GM18868 (cell line): ENCODE measurements around the gene ZNF664.

Experiments
- ATAC-seq: cut with Tn5 transposase; IDR thresholded peaks from one replicate; pipeline ENCODE4 v1.9.1; 2021; ENCODE audit warnings: mild to moderate bottlenecking, moderate library complexity; ENCODE audit not compliant: unreplicated experiment

Gene ZNF664

DNA sequence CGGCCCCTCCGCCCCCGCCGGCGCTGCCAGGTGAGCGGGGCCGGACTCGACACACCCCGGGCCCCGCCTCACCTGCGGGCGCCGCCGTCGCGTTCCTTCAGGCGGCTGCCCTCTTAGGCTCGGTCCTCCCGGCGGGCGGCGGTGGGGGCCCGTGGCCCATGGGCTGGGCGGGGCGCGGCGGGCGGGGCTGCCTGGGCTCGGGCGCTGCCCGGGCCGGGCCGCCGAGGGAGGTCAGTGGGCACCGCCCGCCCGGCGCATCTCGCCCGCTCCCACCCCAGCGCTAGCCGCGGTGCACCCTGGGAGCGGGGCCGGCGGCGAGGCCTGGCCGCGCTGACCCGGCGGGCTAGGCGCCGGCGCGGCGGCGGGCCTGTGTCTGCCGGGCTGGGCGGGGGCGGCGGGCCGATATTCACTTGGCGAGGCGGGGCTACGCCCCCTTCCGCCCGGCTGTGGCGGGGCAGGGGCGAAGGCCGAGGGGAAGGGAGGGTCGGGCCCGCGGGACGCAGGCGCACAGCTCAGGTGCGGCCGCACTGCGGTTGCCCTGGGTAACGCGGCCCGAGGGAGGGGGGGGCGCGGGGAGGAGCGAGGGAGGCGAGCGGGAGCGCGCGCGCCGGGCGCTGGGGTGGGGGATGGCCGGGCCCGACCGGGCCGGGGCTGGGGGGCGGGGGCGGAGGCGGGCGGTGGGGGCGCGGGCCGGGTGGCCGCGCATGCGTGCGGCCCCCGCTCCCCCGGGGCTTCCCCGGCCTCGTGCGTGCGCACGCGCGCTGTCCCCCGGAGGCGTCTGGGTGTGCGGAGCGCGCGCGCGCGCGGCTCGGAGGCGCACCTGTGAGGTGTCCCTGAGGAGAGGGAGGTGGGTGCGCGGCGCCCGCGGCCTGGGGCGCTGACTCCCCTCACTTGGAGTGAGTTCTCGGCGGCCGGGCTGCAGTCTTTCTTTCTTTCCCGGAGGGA lies at the start of gene ZNF664, which contains the start of gene CCDC92:
TSS of gene ZNF664 (plus strand) at position 759 of the 945 bp plus-strand sequence. CDS start 38,930 bp downstream, outside the sequence.
TSS of gene CCDC92 (minus strand) at position 375 of the 945 bp plus-strand sequence. CDS start 28,526 bp downstream, outside the sequence.
- ATAC-seq = peak; percentile 85

DNA sequence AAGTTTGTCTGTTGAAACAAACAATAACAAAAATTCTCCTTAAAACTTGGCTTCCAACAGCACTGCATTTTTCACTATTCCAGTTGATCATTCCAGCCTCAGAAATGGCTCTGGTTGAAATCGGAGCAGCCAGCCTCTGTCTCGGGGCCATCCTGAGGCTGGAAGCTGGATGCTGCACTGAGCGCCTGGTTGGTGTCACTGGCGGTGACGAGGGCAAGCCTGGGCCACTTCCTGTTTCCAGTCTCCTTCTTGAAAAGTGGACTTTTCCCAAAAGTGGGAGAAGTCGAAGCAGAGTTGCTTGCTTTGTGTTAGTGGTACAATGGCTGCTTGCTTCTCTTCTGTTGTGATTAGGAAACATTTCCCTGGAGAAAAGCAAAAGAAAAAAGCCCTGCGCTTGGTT lies 49.1 kb upstream of the ZNF664 start:
- ATAC-seq = no peak

DNA sequence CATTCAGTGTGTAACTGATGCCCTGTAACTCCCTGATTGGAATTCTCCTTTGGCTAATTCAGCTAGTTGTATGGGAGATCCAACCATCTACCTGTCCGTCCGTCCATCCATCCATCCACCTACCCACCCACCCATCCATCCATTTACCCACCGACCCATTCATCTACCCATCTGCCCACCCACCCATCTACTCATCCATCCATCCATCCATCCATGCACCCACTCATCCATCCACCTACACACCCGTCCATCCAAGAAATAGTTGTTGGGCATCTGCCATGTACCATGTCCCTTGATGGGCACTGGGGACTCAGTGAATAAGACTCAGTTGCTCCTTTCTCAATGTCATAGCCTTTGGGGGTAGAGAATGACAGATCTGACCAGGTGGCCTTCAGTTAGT lies 48.5 kb upstream of the ZNF664 start:
- ATAC-seq = no peak

DNA sequence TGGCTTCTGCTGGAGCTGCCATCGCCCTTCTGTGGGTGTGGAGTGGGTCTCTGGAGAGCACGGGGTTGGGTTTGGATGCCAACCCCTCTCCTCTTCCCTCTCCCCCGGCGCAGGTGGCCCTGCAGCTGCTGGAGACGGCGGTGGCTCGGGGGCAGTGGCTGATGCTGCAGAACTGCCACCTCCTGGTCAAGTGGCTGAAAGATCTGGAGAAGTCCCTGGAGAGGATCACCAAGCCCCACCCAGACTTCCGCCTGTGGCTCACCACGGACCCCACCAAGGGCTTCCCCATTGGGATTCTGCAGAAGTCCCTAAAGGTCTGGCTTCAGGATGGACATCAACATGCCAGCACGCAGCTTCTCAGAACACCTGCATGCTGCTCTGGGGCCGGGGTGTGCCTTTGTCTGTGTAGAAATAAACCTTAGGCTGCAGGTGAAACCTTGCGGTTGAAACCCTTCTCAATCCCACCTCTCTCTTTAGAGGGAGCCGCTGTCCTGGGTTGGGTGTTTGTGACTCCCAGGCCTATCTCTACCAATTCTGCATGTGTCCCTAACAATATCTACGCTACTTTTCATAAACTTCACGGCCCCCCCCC lies 44.6 kb upstream of the ZNF664 start:
- ATAC-seq = no peak

DNA sequence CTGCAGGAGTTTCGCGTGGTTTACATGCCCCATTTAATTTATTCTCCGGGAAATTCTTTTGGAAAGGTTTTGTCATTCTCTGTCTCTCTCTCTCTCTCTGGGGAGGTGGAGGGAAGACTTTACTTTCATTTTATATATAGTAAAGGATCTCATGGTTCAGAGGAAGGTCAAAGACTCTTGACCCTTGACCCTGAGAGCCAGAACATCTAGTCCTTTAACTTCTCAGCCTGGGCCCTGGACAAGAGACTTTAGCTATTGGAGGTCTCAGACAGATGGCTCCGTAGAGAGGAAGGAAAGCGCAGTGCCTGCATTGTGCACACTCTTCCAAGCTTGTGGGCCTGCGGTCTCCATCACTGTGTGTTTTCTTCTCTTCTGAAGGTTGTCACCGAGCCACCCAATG lies 44.1 kb upstream of the ZNF664 start:
- ATAC-seq = no peak

DNA sequence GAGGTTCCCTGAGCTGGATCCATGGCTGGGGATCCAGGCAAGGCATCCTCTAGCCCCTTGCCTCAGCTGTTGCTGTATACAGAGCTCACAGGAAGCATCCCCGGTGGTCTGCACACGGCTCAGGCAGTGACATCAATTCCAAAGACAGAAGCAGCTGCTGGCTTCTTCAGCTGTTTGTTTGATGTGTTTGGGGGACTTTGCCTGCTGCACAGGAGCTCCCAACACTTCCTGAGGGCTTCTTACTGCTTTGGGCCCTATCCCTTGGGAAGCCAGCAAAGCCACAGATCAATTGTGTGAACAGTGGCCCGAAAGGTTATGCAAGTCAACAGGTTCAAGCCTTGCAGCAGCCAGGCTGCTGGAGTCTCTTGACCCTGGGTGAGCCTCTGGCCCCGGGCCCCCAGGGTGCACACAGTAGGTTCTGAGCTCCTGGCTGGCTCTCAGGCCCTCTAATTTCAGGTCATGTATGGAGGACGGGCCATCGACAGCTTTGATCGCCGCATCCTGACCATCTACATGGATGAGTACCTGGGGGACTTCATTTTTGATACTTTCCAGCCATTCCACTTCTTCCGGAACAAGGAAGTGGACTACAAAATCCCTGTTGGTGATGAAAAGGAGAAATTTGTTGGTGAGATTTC lies 43.0 kb upstream of the ZNF664 start:
- ATAC-seq = no peak

DNA sequence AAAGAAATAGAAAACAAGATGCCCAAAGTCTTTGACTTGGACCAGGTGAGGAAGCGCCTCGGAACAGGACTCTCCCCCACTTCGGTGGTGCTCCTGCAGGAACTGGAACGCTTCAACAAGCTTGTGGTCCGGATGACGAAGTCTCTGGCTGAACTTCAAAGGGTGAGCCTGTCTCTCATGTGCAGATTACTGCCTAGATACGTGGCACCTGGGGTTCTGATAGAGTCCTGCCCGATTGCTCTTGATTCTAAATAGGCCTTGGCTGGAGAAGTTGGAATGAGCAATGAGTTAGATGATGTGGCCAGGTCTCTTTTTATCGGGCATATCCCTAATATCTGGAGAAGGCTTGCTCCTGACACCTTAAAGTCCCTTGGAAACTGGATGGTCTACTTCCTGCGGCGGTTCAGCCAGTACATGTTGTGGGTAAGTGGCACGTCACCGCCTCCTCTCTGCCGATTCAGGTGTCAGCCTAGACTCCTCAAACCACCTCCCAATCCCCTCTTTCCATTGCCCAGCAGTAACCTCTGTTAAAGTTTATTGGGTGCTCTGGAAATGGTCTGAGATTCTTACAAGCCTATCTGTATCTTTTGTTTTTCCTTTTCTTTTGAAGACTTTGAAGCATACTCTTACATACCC lies 41.2 kb upstream of the ZNF664 start:
- ATAC-seq = no peak

DNA sequence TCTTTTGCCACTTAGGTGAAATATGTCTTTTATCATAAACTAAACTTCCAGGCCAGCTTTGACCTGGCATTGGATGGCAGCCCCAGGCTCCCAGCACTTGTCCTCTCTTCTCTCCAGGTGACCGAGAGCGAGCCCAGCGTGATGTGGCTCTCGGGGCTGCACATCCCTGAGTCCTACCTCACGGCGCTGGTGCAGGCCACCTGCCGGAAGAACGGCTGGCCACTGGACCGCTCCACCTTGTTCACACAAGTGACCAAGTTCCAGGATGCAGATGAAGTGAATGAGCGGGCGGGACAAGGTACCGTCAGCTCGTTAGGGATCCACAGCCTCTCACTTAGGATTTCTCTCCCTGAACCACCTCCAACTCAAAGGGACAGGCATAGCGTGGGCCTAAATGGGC lies 39.8 kb upstream of the ZNF664 start:
- ATAC-seq = no peak

DNA sequence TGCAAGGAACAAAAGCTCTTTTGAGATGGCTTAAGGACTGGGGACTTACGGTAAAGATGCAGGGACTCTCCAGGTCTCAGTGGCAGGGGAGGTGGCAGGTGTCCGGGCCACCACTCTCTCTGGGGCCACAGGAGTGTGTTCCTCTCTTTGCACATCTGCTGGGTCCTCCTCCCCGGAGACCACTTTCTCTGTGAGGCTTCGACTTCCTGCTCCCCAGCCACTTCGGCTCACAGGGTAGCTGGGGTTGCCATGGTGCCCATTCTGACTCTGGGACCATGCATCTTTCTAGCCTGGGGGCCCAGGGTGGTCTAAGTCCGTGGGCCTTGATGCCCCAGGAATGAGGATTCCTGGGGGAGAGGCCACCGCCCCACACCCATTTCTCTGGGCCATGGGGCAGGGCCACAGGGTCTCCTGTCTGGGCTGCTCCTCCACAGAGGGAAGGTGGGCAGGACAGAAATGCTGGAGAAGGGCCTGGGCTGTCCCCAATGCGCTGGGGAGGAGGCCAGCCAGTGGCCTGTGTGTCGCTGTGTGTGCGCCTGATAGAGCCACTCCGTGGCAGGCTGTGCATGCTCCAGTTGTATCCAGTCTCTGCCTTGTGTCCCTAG lies 38.9 kb upstream of the ZNF664 start:
- no peak for ATAC-seq

DNA sequence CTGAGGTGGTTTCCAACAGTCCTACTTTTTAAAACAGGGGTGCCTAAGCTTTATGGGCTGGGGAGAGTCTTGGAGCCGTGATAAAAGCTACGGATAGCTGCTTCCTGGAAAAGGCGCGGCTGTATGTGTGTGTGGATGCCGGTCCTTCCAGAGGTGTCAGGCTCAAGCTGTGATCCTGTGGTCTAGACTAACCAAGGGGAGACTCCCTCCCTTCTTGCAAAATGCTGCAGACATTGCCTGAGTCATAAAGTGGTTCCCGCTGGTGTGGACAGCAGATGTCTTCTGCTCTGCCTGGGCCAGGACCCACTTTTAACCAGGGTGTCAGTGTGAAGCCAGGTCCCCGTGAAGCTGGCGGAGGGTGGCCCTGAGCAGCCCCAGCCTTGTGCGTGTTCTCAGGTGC lies 38.2 kb upstream of the ZNF664 start:
- ATAC-seq = no peak

DNA sequence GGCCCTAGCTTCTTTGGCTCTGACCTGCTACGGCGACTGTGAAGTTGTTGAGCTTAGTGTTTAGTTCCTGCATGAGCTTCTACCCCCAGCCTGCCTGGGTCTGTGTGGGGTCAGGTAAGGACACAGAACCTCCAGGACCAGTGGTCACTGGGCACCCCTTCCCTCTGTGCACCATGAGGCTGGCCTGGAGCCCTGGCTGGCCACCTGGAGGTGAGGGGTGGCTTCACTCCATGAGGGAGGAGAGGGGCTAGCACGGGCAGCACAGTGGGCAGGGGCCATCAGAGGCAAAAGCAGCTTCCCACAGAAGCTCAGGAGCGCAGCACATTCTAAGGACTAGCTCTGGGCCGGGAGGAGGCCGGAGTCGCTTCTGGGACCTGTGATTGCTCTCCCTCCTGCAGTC lies 37.1 kb upstream of the ZNF664 start:
- ATAC-seq = no peak

DNA sequence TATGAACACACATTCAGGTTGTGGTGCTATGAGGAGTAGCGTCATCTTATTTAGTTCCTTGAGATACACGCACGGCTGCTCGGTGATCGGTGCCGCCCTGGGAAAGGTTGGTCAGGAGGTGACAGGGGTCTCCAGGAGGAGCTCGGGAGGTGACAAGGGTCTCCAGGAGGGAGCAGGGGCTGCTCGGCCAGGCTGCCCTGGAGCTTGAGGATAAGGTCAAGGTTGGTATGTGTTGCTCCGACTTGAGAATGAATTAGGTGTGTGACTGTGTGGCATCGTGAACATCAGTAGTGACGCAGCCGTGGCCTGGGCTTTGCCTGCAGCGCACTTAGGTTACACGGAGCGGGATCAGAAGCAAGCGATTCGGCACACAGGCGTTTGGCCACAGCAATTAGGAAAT lies 36.5 kb upstream of the ZNF664 start:
- no peak for ATAC-seq

DNA sequence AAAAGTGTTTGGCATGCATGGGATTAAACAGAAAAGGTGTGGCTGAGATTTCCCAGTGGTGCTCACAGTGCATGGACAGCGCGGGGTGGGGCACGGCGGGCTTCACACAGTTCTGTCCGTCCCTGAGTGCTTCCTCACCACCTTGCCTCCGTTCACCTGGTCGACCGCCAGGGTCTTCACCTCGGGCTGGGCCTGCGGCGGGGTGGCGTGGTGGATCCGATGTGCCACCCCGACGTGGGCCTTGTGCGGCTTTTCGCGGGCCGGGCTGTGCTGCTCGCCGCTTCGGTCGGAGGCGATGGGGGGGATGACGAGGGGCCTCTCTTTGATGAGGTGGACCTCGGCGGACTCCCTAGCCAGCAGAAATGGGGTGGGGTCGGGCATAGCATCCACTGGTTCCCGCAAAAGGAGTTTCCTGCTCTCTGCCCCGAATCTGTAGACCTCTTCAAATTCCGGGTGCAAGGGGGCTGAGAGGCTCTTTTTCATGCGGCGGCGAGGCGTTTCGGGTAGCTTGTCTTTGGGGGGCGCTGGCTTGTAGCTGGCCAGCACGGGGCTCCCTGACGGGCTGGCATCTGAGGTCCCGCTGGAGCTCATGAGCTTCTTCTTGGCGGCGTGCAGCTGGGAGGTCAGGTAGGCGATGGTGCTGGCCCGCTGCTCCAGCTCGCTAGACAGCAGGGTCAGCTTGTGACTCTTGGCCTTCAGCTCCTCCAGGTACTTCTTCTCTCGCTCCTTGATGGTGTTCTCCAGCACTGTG lies 35.9 kb upstream of the ZNF664 start:
- ATAC-seq = no peak

DNA sequence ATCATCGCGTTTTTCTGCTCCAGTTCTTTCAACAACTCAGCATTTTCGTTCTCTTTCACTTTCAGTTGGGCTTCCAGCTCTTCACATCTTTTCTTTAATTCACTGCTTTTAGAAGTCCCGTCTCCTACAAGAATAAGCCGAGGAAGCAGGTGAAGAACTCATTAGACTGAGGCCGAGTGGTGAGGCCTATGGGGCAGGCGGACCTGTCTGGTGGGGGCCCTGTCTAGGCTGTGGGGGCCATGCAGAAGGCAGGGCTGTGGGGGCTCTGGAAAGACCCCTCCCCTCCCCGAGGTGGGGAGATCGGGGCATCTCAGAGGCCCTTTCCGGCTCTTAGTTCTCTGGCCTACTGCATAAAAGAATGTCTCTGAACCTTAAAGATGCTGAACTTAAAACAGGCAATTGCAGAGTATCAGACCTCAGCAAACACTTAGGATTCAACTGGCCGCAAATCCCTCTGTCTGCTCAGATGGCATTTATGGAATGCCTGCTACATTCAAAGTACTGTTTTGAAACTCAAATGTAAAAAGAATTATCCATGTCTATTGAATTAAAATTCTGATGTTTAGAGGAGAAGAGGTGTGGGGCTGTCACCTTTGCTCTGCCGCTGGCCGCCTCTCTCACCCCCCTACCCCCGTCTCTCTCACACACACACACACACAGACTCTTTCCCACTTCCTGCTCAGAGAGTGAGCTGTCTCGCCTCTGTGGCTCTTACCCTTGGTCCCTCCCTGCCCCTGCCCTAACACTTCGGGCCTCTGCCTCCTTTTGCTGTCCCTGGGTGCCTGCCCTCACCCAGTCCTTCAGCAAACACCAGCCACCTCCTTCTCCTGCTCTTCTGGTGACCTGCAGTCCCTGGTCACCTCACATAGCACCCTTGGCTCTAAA lies 35.1 kb upstream of the ZNF664 start:
- no peak for ATAC-seq

DNA sequence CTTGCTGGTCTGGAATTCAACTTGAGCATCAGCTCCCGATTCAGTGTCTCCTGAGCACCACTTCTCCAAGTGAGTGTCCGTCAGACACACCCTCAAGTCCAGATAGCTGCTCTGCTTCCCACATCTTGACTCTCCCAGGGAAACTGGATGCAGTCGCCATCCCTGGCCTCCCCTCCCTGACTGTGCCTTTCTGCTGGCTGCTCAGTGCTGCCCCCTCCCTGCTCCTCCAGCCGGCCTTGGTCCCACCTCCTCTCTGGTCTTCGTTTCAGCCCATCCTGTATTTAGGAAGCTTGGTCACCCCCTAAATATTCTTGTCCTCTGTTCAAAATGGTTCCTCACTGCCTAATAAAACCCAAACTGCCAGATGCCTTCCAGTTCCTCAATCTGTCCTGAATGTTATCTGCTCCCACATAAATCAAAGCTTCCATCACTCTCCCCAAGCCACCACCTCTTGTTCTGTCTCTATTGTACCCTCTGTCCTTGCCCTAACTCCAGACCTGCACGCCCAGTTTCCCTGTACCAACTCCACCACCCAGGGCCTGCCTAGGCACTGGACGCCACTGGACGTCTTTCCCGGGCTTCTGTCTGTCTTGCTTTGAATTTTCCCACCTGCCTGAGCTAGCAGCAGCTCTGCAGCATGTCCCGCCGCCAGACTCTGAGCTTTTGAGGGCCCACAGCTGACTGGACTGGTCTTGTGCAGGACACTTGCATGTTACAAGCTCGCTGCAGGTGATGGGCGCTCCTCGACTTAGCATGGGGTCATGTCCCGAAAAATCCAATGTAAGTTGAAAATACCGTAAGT lies 34.1 kb upstream of the ZNF664 start:
- ATAC-seq = no peak

DNA sequence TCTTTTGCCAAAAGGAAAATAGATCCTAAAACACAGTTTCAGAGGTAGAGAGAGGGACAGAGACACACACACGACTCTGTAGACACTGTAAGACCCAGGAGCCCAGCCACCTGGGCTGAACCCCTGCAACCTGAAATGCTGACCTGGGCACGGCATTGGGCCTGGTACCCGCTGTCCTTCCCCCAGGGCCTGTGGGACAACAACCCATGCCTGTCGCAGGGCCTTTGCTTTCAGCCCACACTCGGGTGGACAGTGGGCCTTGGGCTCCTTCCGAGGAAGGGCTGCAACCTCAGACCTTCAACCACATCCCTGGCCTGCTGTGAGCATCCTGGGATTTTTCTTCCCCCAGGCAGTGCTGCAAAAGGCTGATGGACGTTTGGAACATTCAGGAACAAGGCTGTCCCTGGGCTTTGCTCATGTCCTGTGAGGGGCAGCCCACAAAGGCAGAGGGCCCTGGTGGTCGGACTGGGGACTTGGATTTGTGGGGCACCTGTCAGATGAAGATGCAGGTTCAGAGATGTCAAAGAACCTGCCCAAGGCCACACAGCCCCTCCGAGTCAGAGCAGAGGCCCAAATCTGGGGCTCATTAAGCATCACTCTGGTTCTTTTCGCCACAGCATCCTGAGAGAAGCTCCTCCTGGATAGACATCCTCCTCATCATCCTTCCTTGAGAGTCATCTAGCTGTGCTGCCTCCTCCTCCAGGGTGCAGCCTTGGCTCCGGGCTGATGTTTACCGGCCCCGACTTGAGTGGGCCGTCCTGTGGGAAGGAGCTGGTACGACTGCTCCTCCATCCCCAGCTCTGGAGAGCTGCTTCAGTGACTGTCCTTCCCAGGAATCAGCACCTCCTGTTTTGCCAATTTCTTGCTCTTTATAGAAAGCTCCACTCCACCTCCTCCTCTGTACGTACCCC lies 33.0 kb upstream of the ZNF664 start:
- no peak for ATAC-seq

DNA sequence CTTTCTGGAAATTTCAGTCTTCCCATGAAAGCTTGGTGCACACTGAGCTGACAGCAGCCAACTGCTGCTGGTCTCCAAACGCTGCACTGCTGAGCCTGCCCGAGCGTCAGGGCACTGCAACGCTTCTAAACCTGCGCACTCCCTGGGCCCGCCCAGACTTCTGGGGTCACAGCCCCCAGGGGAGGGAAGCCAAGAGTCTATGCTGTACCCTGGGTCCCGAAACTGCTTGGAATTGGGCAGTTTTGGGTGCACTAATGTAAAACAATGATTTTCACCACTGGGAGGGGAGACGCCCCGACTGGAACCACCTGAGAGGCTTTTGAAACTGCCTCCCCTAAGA lies 32.4 kb upstream of the ZNF664 start:
- ATAC-seq = no peak
